Ishikawa (cell line): ENCODE results near the gene GLE1.

Experiments used
- CEBPB ChIP-seq: IDR thresholded peaks from 2 replicates; pipeline ENCODE4 v1.6.1; 2012
- EP300 ChIP-seq: IDR thresholded peaks from 2 replicates; pipeline ENCODE4 v1.6.1; 2012; ENCODE audit warnings: borderline replicate concordance
- FOXM1 ChIP-seq: IDR thresholded peaks from 2 replicates; pipeline ENCODE4 v1.6.1; 2012; ENCODE audit warnings: low read depth, borderline replicate concordance
- MAX ChIP-seq: IDR thresholded peaks from 2 replicates; pipeline ENCODE4 v1.6.1; 2012
- TAF1 ChIP-seq: IDR thresholded peaks from 2 replicates; pipeline ENCODE4 v1.6.1; 2012; ENCODE audit warnings: low read depth, mild to moderate bottlenecking
- TEAD4 ChIP-seq: IDR thresholded peaks from 2 replicates; pipeline ENCODE4 v1.6.1; 2012
- YY1 ChIP-seq: IDR thresholded peaks from 2 replicates; pipeline ENCODE4 v1.6.1; 2012; ENCODE audit warnings: low read depth

- TF ChIP-seq EP300 (no peak), TAF1 (no peak), TEAD4 (no peak), MAX (no peak), FOXM1 (no peak), CEBPB (no peak), YY1 (no peak)
These were observed 44.4 kb downstream of the GLE1 start for GRCh38 chr9:128548876-128549275.
